Endothelial cell (in vitro differentiated cells): Measurements from ENCODE around the gene CCDC92B. TPM values are rescaled to one million over a fixed set of nuclear protein-coding genes. Genes with fewer than 3 reads are reported as not detected.
"Not testable (repeated sequence)": the region's sequence is repeated elsewhere in the genome, so short reads cannot be mapped to it uniquely, and the experiment has no call there.

Experiments used
- DNase-seq: peaks from one replicate; pipeline ENCODE4 v3.0.0; 2021; ENCODE audit warnings: low spot score
- H3K27ac Mint-ChIP-seq: one replicate; pipeline ENCODE4 v1.8.0; 2021; ENCODE audit warnings: mixed read lengths, inconsistent platforms; ENCODE audit not compliant: unreplicated experiment
- H3K27me3 Mint-ChIP-seq: one replicate; pipeline ENCODE4 v1.8.0; 2021; ENCODE audit warnings: mild to moderate bottlenecking, moderate library complexity, mixed read lengths, inconsistent platforms; ENCODE audit not compliant: unreplicated experiment
- H3K36me3 Mint-ChIP-seq: one replicate; pipeline ENCODE4 v1.8.0; 2021; ENCODE audit warnings: mild to moderate bottlenecking, low read depth, mixed read lengths, inconsistent platforms; ENCODE audit not compliant: unreplicated experiment
- H3K4me1 Mint-ChIP-seq: one replicate; pipeline ENCODE4 v1.8.0; 2021; ENCODE audit warnings: mild to moderate bottlenecking, mixed read lengths, inconsistent platforms; ENCODE audit not compliant: unreplicated experiment
- H3K4me3 Mint-ChIP-seq: one replicate; pipeline ENCODE4 v1.8.0; 2021; ENCODE audit warnings: mild to moderate bottlenecking, mixed read lengths, inconsistent platforms; ENCODE audit not compliant: unreplicated experiment
- H3K9me3 Mint-ChIP-seq: one replicate; pipeline ENCODE4 v1.8.0; 2021; ENCODE audit warnings: mixed read lengths, inconsistent platforms; ENCODE audit not compliant: unreplicated experiment
- total RNA-seq: library from RNA; stranded (reverse); fragmentation: NEBNext Ultra II Directional; extraction: Animal tissue kit (Norgen Biotek cat#: 25700); gene quantifications from one replicate; pipeline ENCODE4 v1.2.1, GENCODE V29; 2021; ENCODE audit not compliant: unreplicated experiment
- TF ChIP-seq, protein P1 (sequence below): fragments of 200-600 bp; sonication (generic); IDR thresholded peaks from one replicate; pipeline ENCODE4 v1.5.0; 2021; ENCODE audit warnings: antibody characterized with exemption; ENCODE audit not compliant: unreplicated experiment

The CCDC92B gene
- total RNA-seq, 1 donor from 2014 or later: 1.9 TPM

GRCh38 chr17:2684549-2684948 lies 64.9 kb downstream of the CCDC92B start:
- no peak overlapping the region for H3K27ac Mint-ChIP-seq
- H3K36me3 Mint-ChIP-seq: peaks cover 16% of the 10 kb centered on the region
- TF ChIP-seq, protein P1, sequence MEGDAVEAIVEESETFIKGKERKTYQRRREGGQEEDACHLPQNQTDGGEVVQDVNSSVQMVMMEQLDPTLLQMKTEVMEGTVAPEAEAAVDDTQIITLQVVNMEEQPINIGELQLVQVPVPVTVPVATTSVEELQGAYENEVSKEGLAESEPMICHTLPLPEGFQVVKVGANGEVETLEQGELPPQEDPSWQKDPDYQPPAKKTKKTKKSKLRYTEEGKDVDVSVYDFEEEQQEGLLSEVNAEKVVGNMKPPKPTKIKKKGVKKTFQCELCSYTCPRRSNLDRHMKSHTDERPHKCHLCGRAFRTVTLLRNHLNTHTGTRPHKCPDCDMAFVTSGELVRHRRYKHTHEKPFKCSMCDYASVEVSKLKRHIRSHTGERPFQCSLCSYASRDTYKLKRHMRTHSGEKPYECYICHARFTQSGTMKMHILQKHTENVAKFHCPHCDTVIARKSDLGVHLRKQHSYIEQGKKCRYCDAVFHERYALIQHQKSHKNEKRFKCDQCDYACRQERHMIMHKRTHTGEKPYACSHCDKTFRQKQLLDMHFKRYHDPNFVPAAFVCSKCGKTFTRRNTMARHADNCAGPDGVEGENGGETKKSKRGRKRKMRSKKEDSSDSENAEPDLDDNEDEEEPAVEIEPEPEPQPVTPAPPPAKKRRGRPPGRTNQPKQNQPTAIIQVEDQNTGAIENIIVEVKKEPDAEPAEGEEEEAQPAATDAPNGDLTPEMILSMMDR: no peak
- DNase-seq: no peak
- peaks cover 27% of the 10 kb centered on the region for H3K4me1 Mint-ChIP-seq
- no peak overlapping the region for H3K4me3 Mint-ChIP-seq
- no peaks in the 10 kb centered on the region for H3K9me3 Mint-ChIP-seq
- H3K27me3 Mint-ChIP-seq: peaks cover 16% of the 10 kb centered on the region

DNA sequence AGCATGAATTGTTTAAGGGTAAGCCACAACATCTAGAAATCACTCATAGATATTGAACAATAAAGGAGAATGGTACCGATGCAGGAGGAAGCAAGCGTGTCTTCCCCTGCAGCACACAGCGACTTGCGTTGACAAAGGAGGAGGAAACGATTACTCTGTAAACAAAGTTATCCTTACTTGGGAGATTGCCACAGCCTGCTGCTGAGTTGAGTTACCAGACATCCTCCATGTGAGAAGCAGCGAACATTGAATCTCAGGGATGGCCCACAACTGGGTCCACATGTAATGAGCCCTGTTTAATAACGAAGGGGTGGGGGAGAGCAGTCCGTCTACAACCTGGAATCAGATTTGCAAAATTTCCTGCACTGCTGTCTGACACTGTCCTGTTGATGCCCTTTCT lies 65.5 kb downstream of the CCDC92B start:
- H3K27me3 Mint-ChIP-seq: peaks cover 16% of the 10 kb centered on the region
- H3K27ac Mint-ChIP-seq: no peak overlapping the region
- peaks cover 18% of the 10 kb centered on the region for H3K36me3 Mint-ChIP-seq
- TF ChIP-seq, protein P1: no peak
- H3K4me3 Mint-ChIP-seq: no peak overlapping the region
- H3K4me1 Mint-ChIP-seq: peaks cover 24% of the 10 kb centered on the region
- no peak for DNase-seq
- H3K9me3 Mint-ChIP-seq: no peaks in the 10 kb centered on the region

DNA sequence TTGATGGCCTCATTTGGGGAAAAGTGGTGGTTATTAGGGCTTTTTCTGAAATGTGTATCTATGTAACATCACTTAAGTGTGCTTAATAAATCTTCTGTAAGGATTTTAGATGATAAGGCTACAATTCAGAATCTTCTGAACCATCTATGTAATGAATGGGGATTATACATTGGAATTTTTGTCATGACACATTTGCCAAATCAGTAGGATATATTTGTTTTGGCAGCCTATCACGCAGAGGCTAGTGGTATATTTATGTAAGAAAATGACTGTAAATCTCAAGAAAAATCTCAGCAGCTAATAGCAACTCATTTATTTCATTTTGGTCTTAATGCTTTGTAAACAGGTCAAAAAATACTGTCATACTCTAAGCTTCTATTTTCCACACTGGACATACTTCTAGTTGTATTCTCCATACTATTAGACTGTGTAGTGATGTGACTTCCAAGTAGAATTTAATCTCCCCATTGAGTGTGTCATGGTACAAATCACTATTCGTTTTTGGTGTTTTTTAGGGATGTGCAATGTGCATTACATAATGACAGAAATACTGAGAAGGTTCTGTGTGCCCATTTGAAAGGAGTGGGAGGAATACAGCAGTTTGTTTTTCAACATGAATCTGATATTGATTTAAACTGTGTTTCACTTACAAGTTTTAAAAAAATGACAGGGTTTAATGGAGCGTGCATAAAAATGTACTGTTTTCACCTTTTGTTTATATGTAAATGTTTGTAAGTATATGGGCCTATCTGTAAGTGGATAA lies 67.1 kb downstream of the CCDC92B start:
- no peak overlapping the region for H3K4me3 Mint-ChIP-seq
- DNase-seq: no peak
- no peak overlapping the region for H3K27ac Mint-ChIP-seq

GRCh38 chr17:2681650-2682049 lies 67.8 kb downstream of the CCDC92B start:
- H3K9me3 Mint-ChIP-seq: no peaks in the 10 kb centered on the region
- peaks cover 6% of the 10 kb centered on the region for H3K27me3 Mint-ChIP-seq
- peaks cover 22% of the 10 kb centered on the region for H3K36me3 Mint-ChIP-seq
- TF ChIP-seq, protein P1: no peak
- H3K4me1 Mint-ChIP-seq: peaks cover 16% of the 10 kb centered on the region
- DNase-seq: no peak
- no peak overlapping the region for H3K27ac Mint-ChIP-seq
- H3K4me3 Mint-ChIP-seq: no peak overlapping the region

More for the DNA sequence above, 67.1 kb downstream of the CCDC92B start:
- Mint-ChIP-seq H3K9me3 (no peaks in the 10 kb centered on the region), H3K27me3 (peaks cover 6% of the 10 kb centered on the region), H3K4me1 (peaks cover 16% of the 10 kb centered on the region), H3K36me3 (peaks cover 18% of the 10 kb centered on the region)
- TF ChIP-seq, protein P1: no peak

DNA sequence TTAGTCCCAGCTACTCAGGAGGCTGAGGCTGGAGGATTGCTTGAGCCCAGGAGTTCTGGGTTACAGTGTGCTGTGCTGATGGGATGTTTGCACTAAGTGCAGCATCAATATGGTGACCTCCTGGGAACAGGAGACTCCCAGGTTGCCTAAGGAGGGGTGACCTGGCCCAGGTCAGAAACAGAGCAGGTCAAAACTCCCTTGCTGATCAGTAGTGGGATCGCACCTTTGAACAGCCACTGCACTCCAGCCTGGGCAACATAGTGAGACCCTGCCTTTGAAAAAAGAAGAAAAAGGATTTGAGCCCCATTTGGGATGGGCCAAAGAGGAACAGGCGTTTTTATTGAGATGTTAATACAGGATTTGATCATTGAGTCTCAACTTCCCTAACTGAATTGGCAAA lies 68.5 kb downstream of the CCDC92B start:
- no peak overlapping the region for H3K27ac Mint-ChIP-seq
- no peaks in the 10 kb centered on the region for H3K9me3 Mint-ChIP-seq
- peaks cover 22% of the 10 kb centered on the region for H3K36me3 Mint-ChIP-seq
- no peak overlapping the region for H3K4me3 Mint-ChIP-seq
- DNase-seq: no peak
- TF ChIP-seq, protein P1: no peak
- peaks cover 16% of the 10 kb centered on the region for H3K4me1 Mint-ChIP-seq
- peaks cover 6% of the 10 kb centered on the region for H3K27me3 Mint-ChIP-seq

DNA sequence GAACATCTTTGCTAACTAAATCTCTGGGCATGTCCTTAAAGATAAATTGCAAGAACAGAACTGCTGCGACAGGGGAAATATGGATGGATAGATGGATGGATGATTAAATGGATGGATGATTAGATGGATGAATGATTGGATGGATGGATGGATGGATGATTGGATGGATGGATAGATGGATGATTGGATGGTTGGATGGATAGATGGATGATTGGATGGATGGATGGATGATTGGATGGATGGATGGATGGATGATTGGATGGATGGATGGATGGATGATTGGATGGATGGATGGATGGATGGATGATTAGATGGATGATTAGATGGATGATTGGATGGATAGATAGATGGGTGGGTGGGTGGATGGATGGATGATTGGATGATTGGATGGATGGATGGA lies 70.2 kb downstream of the CCDC92B start:
- not testable (repeated sequence) for DNase-seq, H3K27ac Mint-ChIP-seq, H3K27me3 Mint-ChIP-seq, H3K4me3 Mint-ChIP-seq, H3K9me3 Mint-ChIP-seq
- peaks cover 26% of the 10 kb centered on the region for H3K36me3 Mint-ChIP-seq
- peaks cover 14% of the 10 kb centered on the region for H3K4me1 Mint-ChIP-seq
